Trophoblast cell (in vitro differentiated cells and primary cell): ENCODE measurements around the gene SCARB2.

Source experiments
- DNase-seq, 2 donors: peaks; one replicate each; pipeline ENCODE4 v3.0.0-alpha.2; 2016
- H2AFZ ChIP-seq: 2 replicates; pipeline ENCODE4 v1.6.1; 2013; ENCODE audit warnings: low read length, moderate library complexity, mild to moderate bottlenecking; ENCODE audit not compliant: insufficient read depth, poor library complexity
- H2AK5ac ChIP-seq: 2 replicates; pipeline ENCODE4 v1.6.1; 2013; ENCODE audit warnings: mild to moderate bottlenecking, low read length
- H2BK120ac ChIP-seq: 2 replicates; pipeline ENCODE4 v1.6.1; 2013; ENCODE audit warnings: low read length, mild to moderate bottlenecking, moderate library complexity; ENCODE audit not compliant: insufficient read depth, poor library complexity
- H2BK12ac ChIP-seq: 2 replicates; pipeline ENCODE4 v1.6.1; 2013; ENCODE audit warnings: mild to moderate bottlenecking, low read length, moderate library complexity
- H2BK5ac ChIP-seq: 2 replicates; pipeline ENCODE4 v1.6.1; 2013; ENCODE audit warnings: low read length, low read depth, moderate library complexity, mild to moderate bottlenecking; ENCODE audit not compliant: poor library complexity
- H3K14ac ChIP-seq: 2 replicates; pipeline ENCODE4 v1.6.1; 2013; ENCODE audit warnings: mild to moderate bottlenecking, low read length
- H3K18ac ChIP-seq: 2 replicates; pipeline ENCODE4 v1.6.1; 2013; ENCODE audit warnings: mild to moderate bottlenecking, low read length
- H3K23ac ChIP-seq: 2 replicates; pipeline ENCODE4 v1.6.1; 2013; ENCODE audit warnings: low read length
- H3K27ac ChIP-seq: 2 replicates; pipeline ENCODE4 v1.5.1; 2013; ENCODE audit warnings: low read depth, mild to moderate bottlenecking, inconsistent platforms, low read length, moderate library complexity
- H3K27me3 ChIP-seq: 2 replicates; pipeline ENCODE4 v1.6.1; 2013; ENCODE audit warnings: inconsistent platforms, mild to moderate bottlenecking, low read length, moderate library complexity; ENCODE audit not compliant: insufficient read depth
- H3K36me3 ChIP-seq, 2 experiments: 1 replicate in 1 of 2; 2 replicates in 1 of 2; pipeline ENCODE4 v1.6.1; 2013; ENCODE audit warnings: low read length in 2 of 2, mild to moderate bottlenecking in 2 of 2, moderate library complexity in 1 of 2; ENCODE audit not compliant: insufficient read depth in 2 of 2, control insufficient read depth in 1 of 2
- H3K4ac ChIP-seq: 2 replicates; pipeline ENCODE4 v1.6.1; 2013; ENCODE audit warnings: low read depth, mild to moderate bottlenecking, low read length, moderate library complexity
- H3K4me1 ChIP-seq, 2 experiments: 1 replicate in 1 of 2; 2 replicates in 1 of 2; pipeline ENCODE4 v1.6.1; 2013; ENCODE audit warnings: low read length in 2 of 2, mild to moderate bottlenecking in 2 of 2, moderate library complexity in 1 of 2; ENCODE audit not compliant: insufficient read depth in 2 of 2, control insufficient read depth in 1 of 2
- H3K4me2 ChIP-seq: 2 replicates; pipeline ENCODE4 v1.6.1; 2013; ENCODE audit warnings: inconsistent platforms, mild to moderate bottlenecking, low read length, moderate library complexity
- H3K4me3 ChIP-seq: 2 replicates; pipeline ENCODE4 v1.5.1; 2013; ENCODE audit warnings: mild to moderate bottlenecking, low read depth, low read length, inconsistent platforms
- H3K79me1 ChIP-seq: one replicate; pipeline ENCODE4 v1.6.1; 2013; ENCODE audit warnings: low read length
- H3K79me2 ChIP-seq: 2 replicates; pipeline ENCODE4 v1.6.1; 2013; ENCODE audit warnings: low read length, mild to moderate bottlenecking; ENCODE audit not compliant: control insufficient read depth, insufficient read depth, poor library complexity
- H3K9ac ChIP-seq: 2 replicates; pipeline ENCODE4 v1.6.1; 2013; ENCODE audit warnings: mild to moderate bottlenecking, low read length
- H3K9me3 ChIP-seq: 2 replicates; pipeline ENCODE4 v1.6.1; 2013; ENCODE audit warnings: low read depth, mild to moderate bottlenecking, control low read depth, inconsistent platforms, low read length; ENCODE audit not compliant: insufficient read depth
- H4K12ac ChIP-seq: 2 replicates; pipeline ENCODE4 v1.6.1; 2013; ENCODE audit warnings: low read depth, mild to moderate bottlenecking, low read length, moderate library complexity
- H4K8ac ChIP-seq: 2 replicates; pipeline ENCODE4 v1.6.1; 2013; ENCODE audit warnings: low read depth, mild to moderate bottlenecking, low read length, moderate library complexity
- H4K91ac ChIP-seq: one replicate; pipeline ENCODE4 v1.6.1; 2013; ENCODE audit warnings: low read depth, mild to moderate bottlenecking, low read length, moderate library complexity
- WGBS: extraction: QIAGEN DNeasy Blood & Tissue Kit; methylation state at CpG from one replicate; pipeline ENCODE4 v1.1.7; 2013; ENCODE audit warnings: missing lambda C conversion rate; ENCODE audit not compliant: insufficient read length, insufficient coverage; ENCODE audit errors: extremely low coverage; 5-methylcytosine and 5-hydroxymethylcytosine counted together

SCARB2 gene

DNA sequence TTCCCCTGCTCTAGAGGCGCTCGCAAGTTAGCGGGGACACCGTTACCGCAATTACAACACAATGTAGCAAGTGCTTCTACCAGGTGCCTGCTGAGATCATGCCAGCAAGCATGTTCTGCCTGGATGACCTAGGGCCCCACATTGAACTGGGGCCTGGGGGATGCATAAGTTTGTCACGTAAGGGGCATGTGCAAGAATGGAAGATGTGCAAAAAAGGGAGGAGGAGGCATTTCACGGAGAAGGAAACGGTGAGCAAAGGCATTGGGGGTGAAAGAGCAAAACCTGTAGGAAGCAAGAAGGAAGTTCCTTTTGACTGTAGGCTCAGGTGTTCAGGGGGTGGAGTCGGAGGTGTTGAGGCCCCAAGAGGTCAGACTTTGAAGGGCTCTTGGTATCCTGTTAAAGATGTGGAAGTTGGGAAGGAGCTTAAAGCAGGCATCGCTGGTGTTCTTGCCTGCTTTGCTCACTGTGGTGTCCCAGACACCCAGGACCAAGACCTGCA, 602 bp upstream of the SCARB2 start:
- Histone ChIP-seq H2AK5ac (no peak overlapping the region), H4K8ac (peak overlapping the region; percentile 91), H2BK5ac (peak overlapping the region; percentile 20), H3K4me3 (peak overlapping the region; percentile 82), H2BK120ac (peak overlapping the region; percentile 34), H3K4ac (no peak overlapping the region), H4K12ac (peak overlapping the region; percentile 64), H2AFZ (peak overlapping the region; percentile 51), H3K14ac (peak overlapping the region; percentile 81), H3K27me3 (no peaks in the 10 kb centered on the region), H3K9ac (peak overlapping the region; percentile 91), H3K4me1 (peaks cover 8 to 11% of the 10 kb centered on the region in 2 experiments), H3K18ac (peak overlapping the region; percentile 72), H3K27ac (peak overlapping the region; percentile 70), H3K23ac (no peak overlapping the region), H3K79me2 (peaks cover 7% of the 10 kb centered on the region), H3K79me1 (peaks cover 9% of the 10 kb centered on the region), H2BK12ac (no peak overlapping the region), H4K91ac (peak overlapping the region; percentile 67), H3K9me3 (no peaks in the 10 kb centered on the region), H3K4me2 (peak overlapping the region; percentile 99), H3K36me3 (no peaks in the 10 kb centered on the region)
- WGBS = no CpG with 5 or more reads among the region's 10 CpGs
- no peak for DNase-seq

DNA sequence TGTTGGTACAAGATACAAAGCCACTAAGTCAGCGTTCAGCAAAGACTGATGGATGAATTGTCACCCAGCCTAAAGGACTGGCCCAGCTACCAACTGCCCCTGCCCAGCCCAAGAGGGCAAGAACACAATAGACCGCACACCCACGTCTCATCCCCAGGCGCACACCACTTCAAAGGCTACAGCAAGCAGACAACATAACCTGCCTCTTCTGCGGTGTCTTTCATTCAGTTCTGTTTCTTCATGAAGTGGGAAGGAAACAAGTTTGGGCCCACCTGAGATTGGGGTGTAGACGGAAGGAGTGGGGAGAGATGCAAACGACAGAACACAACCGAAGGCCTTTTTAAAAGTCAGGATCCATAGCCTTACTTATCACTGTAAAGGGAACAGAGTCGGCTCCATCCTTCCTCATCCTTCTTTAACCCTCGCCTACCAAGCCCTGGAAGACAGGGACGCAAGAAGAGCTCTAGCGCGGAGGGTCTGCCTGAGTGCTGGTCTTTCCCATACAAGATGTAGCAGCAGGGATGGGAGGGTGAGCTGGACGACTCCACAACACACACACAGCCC, 691 bp downstream of the SCARB2 start:
- Histone ChIP-seq H3K79me1 (peaks cover 9% of the 10 kb centered on the region), H3K36me3 (no peaks in the 10 kb centered on the region), H3K4me3 (peak overlapping the region; percentile 82), H2AFZ (peak overlapping the region; percentile 72), H2BK5ac (peak overlapping the region; percentile 62), H2BK12ac (no peak overlapping the region), H3K4ac (peak overlapping the region; percentile 58), H3K27me3 (no peaks in the 10 kb centered on the region), H4K12ac (peak overlapping the region; percentile 93), H3K9me3 (no peaks in the 10 kb centered on the region), H2AK5ac (no peak overlapping the region), H3K23ac (no peak overlapping the region), H4K8ac (peak overlapping the region; percentile 94), H3K14ac (peak overlapping the region; percentile 81), H3K79me2 (peaks cover 7% of the 10 kb centered on the region), H3K18ac (peak overlapping the region; percentile 92), H3K9ac (peak overlapping the region; percentile 85), H2BK120ac (peak overlapping the region; percentile 75), H3K4me2 (peak overlapping the region; percentile 99), H3K4me1 (peaks cover 8 to 11% of the 10 kb centered on the region in 2 experiments), H3K27ac (peak overlapping the region; percentile 70), H4K91ac (peak overlapping the region; percentile 81)
- no CpG with 5 or more reads among the region's 14 CpGs for WGBS
- peak in 1 of 2 donors; percentile 14 for DNase-seq

DNA sequence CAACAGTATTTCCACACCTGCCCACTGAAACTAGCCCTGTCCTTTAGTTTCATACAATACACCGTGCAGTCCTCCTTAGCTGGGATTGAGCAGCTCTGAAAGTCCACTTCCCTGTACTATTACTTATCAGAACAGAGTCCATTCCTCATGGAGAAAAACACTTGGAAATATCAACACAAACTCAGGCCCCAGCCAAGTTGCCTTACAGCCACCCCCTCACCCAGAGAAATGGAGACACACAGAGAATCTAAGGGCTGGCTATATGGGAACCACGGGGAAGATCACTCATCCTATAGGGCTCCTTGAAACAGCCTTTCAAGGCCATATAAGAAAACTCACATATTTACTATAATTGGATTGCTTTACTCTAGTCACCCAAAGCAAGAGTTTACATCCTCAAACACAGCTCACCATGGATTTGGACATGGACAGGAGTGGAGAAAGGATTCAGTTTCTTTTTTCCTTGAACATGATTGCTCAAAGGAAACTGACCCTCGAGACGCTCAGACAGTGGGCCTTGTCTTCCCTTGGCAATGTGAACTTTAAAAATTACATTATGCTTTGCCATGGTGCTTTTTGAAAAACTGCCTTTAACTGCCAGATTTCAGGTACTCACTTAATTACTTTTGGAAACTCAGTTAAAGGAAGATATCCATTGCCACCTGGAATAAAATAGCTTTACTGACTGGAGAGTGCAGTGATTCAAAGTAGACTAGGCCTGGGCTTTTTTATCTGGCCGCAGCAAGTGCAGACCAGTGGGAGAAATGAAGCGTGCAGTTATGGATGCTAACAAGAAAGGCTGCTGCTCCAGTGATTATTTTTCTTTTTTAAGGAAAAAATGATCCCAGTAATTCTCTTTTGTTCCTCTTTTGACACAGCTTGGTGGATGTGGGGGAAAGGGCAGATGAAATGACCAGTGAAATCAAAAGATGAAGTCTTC, 1.6 kb downstream of the SCARB2 start:
- H4K8ac ChIP-seq = no peak overlapping the region
- H2BK120ac ChIP-seq = no peak overlapping the region
- H2BK5ac ChIP-seq = no peak overlapping the region
- no peak overlapping the region for H2AK5ac ChIP-seq
- no peak overlapping the region for H3K23ac ChIP-seq
- H3K4me3 ChIP-seq = no peak overlapping the region
- no peak overlapping the region for H4K12ac ChIP-seq
- WGBS = no CpG with 5 or more reads among the region's 6 CpGs
- no peak overlapping the region for H4K91ac ChIP-seq
- H3K79me1 ChIP-seq = peaks cover 9% of the 10 kb centered on the region
- H3K9me3 ChIP-seq = no peaks in the 10 kb centered on the region
- H3K27me3 ChIP-seq = no peaks in the 10 kb centered on the region
- peaks cover 7% of the 10 kb centered on the region for H3K79me2 ChIP-seq
- H3K4me2 ChIP-seq = peak overlapping the region; percentile 99
- DNase-seq = no peak
- no peak overlapping the region for H3K14ac ChIP-seq
- no peak overlapping the region for H2BK12ac ChIP-seq
- H3K36me3 ChIP-seq = no peaks in the 10 kb centered on the region
- H3K4me1 ChIP-seq = peaks cover 8 to 11% of the 10 kb centered on the region in 2 experiments
- no peak overlapping the region for H3K4ac ChIP-seq
- no peak overlapping the region for H3K27ac ChIP-seq
- no peak overlapping the region for H3K18ac ChIP-seq
- no peak overlapping the region for H3K9ac ChIP-seq
- no peak overlapping the region for H2AFZ ChIP-seq

DNA sequence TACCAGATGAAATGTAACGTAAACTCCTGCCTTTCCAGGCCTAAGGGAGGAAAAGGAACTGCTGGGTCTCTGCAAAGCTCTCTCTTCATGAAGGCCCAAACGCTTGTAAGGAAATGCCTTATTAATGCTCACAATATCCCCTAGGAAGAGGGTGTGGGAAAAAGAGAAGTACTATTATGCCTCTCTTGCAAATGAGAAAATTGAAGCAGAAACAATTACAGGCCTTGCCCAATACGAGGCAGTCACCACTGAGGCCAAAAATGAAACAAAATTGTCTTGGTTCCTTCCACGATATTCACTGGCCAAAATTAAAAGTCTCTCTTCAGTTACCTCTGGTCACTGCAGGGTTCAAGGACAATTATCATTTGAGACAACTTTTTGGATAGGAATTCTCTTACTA, 3.2 kb downstream of the SCARB2 start:
- Histone ChIP-seq H3K4me2 (no peak overlapping the region), H2AK5ac (no peak overlapping the region), H3K27me3 (no peaks in the 10 kb centered on the region), H3K79me2 (peaks cover 7% of the 10 kb centered on the region), H3K36me3 (no peaks in the 10 kb centered on the region), H2BK5ac (no peak overlapping the region), H3K23ac (no peak overlapping the region), H3K79me1 (peaks cover 9% of the 10 kb centered on the region), H3K18ac (no peak overlapping the region), H4K8ac (no peak overlapping the region), H2BK120ac (no peak overlapping the region), H3K9me3 (no peaks in the 10 kb centered on the region), H3K9ac (no peak overlapping the region), H2AFZ (no peak overlapping the region), H3K4ac (no peak overlapping the region), H3K4me1 (peaks cover 8 to 11% of the 10 kb centered on the region in 2 experiments), H3K14ac (no peak overlapping the region), H3K27ac (no peak overlapping the region), H4K91ac (no peak overlapping the region), H3K4me3 (no peak overlapping the region), H2BK12ac (no peak overlapping the region), H4K12ac (no peak overlapping the region)
- no CpG with 5 or more reads among the region's 4 CpGs for WGBS
- no peak for DNase-seq
